GM19035 (cell line): ENCODE results near the gene BCL2L12.
"Not testable (repeated sequence)": the region's sequence is repeated elsewhere in the genome, so short reads cannot be mapped to it uniquely, and the experiment has no call there.

Source experiments
- ATAC-seq: cut with Tn5 transposase; IDR thresholded peaks from one replicate; pipeline ENCODE4 v1.9.1; 2021; ENCODE audit not compliant: unreplicated experiment

BCL2L12 gene

DNA sequence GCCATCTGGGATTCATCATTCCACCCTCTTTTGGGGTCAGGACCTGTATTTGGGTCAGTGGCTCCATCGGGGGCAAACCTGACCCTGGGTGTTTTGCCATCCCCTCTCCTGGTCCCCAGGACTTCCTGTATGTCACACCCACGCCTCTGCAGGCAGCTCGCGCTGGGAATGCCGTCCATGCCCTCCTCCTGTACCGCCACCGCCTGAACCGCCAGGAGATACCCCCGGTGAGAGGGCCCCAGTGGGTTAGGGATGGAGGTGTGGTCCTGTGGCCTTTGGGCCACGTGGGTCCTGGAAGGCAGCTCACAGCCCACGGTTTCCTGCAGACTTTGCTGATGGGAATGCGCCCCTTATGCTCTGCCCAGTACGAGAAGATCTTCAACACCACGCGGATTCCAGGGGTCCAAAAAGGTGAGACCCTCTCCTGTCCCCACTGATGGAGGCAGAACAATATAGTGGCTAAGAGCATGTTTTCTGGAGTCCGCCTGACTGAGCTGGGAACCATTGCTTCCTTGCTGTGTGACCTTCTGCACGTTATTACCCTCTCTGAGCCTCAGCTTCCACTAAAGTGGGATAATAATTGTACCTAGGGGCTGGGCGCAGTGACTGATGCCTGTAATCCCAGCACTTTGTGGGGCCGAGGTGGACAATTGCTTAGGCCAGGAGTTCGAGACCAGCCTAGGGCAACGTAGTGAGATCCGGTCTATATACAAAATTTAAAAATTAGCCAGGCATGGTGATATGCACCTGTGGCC is 39.3 kb downstream of the BCL2L12 start:
- no peak for ATAC-seq

DNA sequence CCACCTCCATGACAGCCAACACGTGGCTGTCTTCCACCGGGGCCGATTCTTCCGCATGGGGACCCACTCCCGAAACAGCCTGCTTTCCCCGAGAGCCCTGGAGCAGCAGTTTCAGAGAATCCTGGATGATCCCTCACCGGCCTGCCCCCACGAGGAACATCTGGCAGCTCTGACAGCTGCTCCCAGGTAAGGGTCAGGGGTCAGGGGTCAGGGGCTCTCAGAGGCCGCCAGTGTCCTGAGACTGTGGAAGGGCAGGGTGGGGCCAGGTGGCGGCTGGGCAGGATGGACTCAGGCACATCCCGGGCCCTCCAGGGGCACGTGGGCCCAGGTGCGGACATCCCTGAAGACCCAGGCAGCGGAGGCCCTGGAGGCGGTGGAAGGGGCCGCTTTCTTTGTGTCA is 40.2 kb downstream of the BCL2L12 start:
- no peak for ATAC-seq

- no peak for ATAC-seq
Observed at GRCh38 chr19:49710372-49710951, 44.7 kb downstream of the BCL2L12 start.

GRCh38 chr19:49712397-49712859 is 46.7 kb downstream of the BCL2L12 start:
- ATAC-seq, result no peak

DNA sequence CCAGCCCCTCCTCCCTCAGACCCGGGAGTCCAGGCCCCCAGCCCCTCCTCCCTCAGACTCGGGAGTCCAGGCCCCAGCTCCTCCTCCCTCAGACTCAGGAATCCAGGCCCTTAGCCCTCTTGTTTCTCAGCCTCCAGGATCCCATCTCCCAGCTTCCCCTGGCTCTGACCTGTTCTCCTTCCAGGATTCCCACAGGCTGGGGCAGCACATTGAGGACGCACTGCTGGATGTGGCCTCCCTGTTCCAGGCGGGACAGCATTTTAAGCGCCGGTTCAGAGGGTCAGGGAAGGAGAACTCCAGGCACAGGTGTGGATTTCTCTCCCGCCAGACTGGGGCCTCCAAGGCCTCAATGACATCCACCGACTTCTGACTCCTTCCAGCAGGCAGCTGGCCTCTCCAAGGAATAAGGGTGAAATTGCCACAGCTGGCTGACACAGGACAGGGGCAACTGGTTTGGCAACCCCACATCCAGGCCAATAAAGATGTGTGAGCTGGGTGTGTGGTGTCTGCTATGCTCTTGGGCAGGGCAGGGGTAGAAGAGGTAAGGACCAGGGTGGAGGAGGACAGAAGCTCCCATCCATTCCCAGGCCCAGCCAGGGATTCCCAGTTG is 47.6 kb downstream of the BCL2L12 start:
- ATAC-seq, result no peak

DNA sequence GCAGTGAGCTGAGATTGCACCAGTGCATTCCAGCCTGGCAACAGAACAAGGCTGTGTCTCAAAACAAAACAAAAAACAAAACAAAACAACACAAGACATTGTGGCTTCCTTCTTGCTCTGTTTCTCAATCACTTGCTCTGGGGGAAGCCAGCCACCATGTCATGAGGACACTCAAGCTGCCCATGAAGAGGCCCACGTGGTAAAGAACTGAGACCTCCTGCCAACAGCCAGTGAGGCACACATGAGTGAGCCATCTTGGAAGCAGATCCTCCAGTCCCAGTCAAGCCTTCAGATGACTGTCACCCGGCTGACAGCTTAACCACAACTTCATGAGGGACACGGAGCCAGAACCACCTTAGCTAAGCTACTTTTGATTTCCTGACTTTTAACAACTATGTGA is 50.4 kb downstream of the BCL2L12 start:
- no peak for ATAC-seq

- no peak for ATAC-seq
Observed at GRCh38 chr19:49718511-49718910, 52.8 kb downstream of the BCL2L12 start.

- no peak for ATAC-seq
Observed at GRCh38 chr19:49718991-49719390, 53.3 kb downstream of the BCL2L12 start.

GRCh38 chr19:49719420-49719819 is 53.7 kb downstream of the BCL2L12 start:
- not testable (repeated sequence) for ATAC-seq
